ENCODE results near the gene SMPD4.
A peak's percentile ranks its signal among the peaks of the same experiment; 100 is the strongest.
"Not testable (repeated sequence)": the region's sequence is repeated elsewhere in the genome, so short reads cannot be mapped to it uniquely, and the experiment has no call there.

The SMPD4 gene

DNA sequence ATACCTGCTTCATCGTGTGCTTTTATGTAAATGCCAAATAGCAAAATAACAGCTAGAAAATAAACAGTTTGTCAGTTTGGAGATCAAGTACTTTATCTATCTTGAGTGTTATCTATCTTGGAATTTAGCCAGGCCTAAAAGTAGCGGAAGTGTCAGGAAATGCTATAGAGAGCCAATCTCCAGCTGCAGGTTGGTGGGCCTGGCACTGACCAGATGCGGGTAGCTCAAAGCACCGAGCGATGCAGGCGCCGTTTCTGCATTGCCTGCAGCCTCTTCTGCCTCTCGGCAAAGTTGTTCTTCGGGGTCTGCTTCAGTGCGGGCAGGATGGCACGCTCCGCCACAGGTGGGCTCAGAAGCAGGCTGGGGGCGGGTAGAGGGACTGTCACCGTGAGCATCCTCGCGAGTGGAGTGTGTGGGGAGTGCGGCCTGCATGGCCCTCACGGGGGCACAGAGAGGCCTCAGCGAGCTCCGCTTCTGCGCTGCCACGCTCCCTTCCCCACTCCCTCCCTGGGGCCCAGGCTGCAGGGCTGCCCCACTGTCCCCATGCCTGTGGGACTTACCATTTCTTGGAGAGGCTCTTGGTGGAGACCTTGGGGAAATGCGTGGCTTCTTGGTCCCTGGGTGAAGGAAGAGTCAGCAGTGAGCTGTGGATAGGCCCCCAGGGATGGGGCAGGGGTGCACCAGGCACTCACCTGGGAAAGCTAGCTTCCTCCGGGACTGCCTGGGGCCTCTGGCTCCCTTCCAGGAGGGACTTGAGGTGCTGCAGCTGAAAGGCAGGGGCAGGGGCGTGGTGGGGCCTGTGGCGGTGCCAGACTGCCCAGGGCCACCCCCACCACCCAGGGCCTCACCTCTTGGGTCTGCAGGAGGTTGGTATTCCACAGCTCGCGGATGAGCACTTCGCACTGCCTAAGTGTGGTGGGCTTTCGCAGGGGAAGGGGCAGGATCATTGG is 41.8 kb downstream of the SMPD4 start:
- not testable (repeated sequence) for DNase-seq (ENCODE audit: low spot score)

DNA sequence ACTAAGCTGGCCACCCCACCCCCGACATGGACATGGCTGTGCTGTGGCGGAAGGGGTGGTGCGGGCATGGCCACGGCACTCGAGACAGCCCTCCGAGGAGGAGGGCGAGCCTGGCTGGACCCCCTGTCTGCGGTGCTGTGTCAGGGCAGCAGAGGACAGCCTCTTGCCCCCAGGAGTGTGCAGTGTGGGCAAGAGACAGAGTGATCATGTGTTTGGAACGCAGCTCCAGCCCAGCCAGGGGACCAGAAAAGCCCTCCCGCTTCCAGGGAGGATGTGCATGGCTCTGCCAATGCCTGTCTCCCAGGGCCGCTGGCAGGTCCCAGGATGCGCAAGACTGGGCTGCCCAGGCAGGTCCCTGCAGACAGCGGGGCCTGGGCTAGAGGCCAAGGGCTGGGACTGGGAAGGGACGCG is 42.6 kb downstream of the SMPD4 start:
- DNase-seq (ENCODE audit: low spot score): not testable (repeated sequence)

DNA sequence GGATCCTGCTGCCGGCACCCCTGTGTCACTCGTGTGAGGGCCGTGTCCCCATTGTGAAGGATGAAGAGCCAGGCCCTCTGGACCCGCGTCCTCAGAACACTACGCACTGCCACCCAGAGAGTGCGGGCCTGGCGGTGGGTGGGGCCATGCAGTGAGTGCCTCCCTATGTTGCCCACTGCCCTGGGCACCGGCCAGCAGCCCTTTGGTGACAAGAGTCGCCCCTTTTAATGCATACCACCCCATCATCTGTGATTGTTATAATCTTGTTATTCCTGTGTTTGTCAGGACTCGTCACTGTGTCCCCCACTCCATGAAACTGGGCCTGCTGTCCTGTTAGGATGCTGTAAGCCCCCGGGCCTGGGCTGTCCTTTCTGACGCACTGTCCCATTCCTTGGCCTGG is 43.1 kb downstream of the SMPD4 start:
- peak; percentile 24 for DNase-seq (ENCODE audit: low spot score)

DNA sequence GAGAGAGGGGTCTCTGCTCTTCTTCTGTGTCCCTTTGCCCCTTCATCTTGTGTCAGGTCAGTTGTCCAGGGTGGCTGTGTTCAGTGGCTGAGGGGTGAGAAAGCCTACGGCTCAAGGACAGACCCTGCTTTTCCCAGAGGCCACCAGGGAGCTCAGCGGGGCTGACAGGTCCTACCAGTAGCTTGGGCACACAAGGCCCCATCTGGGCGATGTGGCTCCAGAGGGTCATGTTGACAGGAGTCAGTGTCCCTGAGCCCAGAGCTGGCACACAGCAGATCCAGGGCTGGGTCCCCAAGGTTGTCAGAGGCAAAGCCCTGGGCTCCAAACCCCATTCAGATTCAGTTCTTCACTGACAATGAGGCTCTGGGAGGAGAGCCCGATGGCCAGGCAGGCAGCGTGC is 44.3 kb downstream of the SMPD4 start:
- peak; percentile 16 for DNase-seq (ENCODE audit: low spot score)

DNA sequence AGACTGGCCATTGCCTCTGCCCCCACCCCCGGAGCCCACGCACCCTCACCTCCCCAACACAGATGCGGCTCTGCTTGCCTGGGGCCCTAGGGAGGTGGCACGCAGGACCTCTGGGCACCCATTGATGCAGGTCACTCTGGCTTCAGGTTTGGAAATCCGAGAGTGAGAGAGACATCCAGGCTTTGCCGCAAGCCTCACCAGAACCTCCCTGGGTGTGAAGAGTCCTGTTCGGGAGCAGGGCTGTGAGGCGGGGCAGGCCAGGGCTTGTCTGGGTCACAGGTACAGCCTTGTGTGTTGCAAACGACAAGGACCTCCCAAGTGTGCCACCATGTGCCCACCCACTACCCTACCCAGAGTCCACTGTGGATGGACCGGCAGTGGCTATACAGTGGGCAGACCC is 44.9 kb downstream of the SMPD4 start:
- DNase-seq (ENCODE audit: low spot score): not testable (repeated sequence)

DNA sequence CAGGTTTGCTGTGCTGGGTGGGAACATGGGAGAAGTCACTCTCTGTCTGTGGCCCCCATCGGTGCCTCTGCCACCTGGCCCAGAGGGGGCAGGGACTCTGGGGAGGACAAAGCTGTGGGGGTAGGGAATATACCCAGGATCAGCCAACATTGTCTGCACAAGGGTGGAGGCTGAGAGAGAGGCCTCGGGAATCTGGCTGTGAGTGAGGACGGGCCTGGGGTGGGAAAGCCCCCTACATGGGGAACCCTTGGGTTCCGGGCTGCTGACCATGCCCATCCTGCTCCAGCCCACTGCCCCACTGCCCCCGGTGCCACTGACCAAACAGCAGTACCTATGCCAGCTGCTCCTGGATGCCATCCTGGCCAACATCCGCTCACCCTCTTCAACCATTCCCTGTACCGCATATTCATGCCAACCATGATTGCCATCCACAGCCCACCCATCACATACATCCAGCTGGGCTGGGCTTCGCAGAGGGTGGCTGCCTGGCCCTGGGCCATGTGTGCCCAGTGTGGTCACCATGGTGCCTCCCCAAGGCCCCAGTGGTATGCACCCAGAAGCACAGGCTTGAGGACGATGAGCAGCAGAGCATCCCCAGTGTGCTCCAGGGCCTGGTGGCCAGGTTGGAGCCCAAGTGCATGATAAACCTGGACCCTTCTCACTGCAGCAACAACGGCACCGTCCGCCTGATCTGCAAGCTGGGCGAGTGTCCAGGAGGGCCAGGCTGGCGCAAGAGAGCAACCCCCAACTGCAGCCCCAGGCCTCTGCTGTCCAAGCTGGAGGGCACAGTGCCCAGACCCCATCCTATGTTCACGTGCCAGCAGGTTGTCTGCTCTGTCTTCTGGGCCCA is 45.5 kb downstream of the SMPD4 start:
- DNase-seq (ENCODE audit: low spot score): peak; percentile 37

DNA sequence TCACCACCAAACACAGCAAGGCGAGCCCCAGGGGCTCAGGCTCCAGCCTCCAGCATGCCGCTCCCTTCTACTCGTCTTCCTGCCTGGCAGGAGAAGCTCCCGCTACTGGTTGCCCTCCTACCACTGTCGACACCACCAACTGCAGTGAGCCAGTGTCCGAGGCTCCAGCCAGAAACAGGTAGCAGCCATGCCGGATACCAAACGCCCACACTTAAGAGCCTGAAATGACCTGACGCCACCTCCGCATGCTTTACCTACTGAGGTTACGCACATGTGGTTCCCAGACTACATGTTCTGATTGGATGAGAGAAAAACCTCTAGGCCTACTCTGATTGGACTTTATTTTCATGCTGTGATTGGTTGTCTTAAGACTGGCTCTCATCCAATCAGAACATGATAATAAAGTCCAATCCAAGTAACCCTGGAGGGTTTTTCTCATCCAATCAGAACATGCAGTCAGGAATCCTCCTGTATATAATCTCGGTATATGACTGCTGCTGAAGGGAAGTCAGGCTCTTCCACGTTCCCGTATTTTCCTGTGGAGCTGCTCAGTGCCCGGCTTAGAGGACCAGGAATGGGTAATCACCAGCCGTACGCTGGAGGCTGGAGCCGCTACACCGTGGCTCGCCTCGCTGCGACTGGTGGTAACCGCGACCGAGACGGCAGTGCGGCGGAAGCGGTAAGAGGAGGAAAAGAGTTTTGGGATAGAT is 52.1 kb downstream of the SMPD4 start, which contains the start of gene POTEF:
Gene POTEF (minus strand): TSS at position 103 of the 710 bp plus-strand sequence. CDS start 8,707 bp downstream, outside the sequence.
- DNase-seq (ENCODE audit: low spot score): peak; percentile 78

DNA sequence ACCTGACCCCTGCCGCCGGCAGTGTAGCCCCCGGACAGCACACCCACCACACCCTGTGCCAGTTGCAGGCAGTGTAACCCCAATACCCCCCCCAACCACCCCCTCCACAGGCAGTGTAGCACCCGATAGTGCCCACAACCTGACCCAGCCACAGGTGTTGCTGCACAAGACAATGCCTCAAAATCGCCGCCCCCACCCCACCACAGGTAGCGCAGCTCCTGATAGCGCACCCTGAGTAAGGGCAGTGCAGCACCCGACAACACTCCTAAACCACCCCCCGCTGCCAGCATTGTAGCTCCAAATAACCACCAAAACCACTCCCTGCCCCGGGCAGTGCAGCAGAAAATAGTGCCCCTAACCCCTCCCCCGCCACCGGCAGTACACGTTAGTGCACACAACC is 52.9 kb downstream of the SMPD4 start:
- peak; percentile 19 for DNase-seq (ENCODE audit: low spot score)

DNA sequence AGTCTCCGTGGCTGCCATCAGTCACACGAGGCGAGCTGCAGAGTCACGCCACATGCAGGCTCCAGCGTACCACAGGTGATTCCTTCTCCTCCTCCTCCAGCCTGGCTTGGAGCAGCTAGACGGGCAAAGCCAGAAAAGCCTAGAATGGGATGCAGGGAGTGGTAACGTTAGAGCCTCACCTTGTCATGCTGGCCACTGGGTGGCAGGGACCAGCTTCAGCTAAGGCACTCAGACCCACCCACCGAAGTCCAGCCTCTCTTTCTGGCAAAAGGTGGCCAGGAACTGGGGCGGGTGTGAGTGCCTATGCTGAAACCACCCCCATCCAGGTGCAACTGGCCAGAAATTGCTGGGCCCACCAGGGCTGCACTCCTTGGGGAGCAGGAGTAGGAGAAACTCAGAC is 53.7 kb downstream of the SMPD4 start:
- not testable (repeated sequence) for DNase-seq (ENCODE audit: low spot score)

DNA sequence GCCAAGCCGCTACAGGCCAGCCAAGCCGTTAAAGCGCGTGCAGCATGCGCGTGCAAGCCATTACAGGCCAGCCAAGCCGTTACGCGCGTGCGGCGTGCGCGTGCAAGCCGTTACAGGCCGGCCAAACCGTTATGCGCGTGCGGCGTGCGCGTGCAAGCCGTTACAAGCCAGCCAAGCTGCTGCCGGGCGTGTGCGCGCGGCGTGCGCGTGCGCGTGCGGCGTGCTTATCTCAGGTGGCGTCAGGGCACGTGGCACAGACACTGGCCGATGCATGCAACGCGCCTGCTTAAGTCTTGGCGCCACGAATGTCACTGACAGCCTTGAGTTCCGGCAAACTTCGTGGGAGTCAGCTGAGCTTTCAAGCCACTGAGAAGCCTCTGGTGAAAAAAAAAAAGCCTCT is 60.5 kb downstream of the SMPD4 start:
- not testable (repeated sequence) for DNase-seq (ENCODE audit: low spot score)

DNA sequence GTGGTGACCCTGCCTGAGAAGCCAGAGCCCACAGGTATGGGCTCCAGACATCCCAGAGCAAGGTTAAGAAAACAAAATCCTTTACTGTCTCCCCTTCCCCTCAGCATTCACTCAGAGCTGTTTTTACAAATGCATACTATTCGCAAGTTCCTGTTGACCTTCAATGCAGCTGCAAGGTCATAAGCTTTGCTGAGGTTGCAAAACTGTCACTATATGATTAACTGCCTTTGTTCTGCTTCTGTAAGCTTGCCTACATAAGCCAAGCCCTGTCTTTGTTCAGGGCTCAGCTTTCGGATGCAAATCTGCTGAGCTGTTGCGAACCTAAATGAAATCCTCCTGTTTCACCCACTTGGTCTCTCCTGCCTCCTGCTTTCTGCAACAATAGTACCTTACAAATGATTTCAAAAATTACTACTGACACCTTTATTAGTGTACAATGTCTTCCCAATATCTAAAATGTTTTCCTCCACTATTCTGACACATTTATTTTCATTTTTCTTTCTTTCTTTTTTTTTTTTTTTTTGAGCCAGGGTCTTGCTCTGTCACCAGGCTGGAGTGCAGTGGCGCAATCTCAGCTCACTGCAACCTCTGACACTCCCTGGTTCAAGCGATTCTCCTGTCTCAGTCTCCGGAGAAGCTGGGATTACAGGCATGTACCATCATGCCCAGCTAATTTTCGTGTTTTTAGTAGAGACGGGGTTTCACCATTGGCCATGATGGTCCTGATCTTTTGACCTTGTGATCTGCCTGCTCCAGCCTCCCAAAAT is 78.6 kb downstream of the SMPD4 start:
- not testable (repeated sequence) for DNase-seq (ENCODE audit: low spot score)

Data from ecto neural progenitor cell (in vitro differentiated cells).